ENCODE data around the gene GCLC. TPM values are rescaled to one million over a fixed set of nuclear protein-coding genes. Genes with fewer than 3 reads are reported as not detected.

Gene GCLC
- total RNA-seq, 1 donor from 2014 or later, result 31.6 TPM

DNA sequence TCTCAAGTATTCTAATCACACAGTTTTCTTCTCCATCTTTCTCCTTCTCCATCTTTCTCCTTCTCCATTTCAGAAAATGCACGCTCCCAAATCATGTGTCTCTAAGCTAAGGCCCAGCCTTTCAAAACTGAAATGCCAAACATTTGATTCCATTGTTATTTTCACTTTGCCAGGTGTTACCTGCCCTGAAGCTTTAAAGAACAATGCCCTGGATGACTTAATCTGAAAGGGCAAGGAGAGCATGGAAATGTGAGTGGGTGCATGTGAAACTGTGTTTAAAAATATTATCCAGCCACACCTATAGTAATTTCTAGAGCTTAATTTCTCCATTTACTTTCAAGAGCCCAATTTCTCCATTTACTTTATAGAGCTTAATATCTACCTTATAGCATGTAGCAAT lies 42.4 kb upstream of the GCLC start:
- no peak for DNase-seq (ENCODE audit: low read depth)
- Mint-ChIP-seq H3K4me1 (ENCODE audit: low read depth, unreplicated experiment) (peaks cover 3% of the 10 kb centered on the region), H3K27ac (ENCODE audit: unreplicated experiment) (no peak overlapping the region), H3K9me3 (ENCODE audit: unreplicated experiment) (no peaks in the 10 kb centered on the region), H3K27me3 (ENCODE audit: low read depth, unreplicated experiment) (peaks cover 2% of the 10 kb centered on the region), H3K4me3 (ENCODE audit: unreplicated experiment) (no peak overlapping the region), H3K36me3 (ENCODE audit: low read depth, unreplicated experiment) (no peaks in the 10 kb centered on the region)
- H2AFZ ChIP-seq (ENCODE audit: low read depth, low read length), result no peak overlapping the region
- H3K79me2 ChIP-seq (ENCODE audit: insufficient read depth, low read length), result no peaks in the 10 kb centered on the region
- H3K36me3 ChIP-seq (ENCODE audit: insufficient read depth, low read length), result no peaks in the 10 kb centered on the region
- no peak overlapping the region for H3K9ac ChIP-seq (ENCODE audit: low read length)
- H3K4me2 ChIP-seq (ENCODE audit: low read length), result no peak overlapping the region
- no peaks in the 10 kb centered on the region for H3K9me3 ChIP-seq (ENCODE audit: insufficient read depth, low read depth, low read length)
- H3K27ac ChIP-seq (ENCODE audit: low read depth, low read length), result no peak overlapping the region
- no peaks in the 10 kb centered on the region for H3K4me1 ChIP-seq (ENCODE audit: insufficient read depth, low read length)
- TF ChIP-seq EZH2 (IDR thresholded peaks at IDR 0.05; ENCODE audit: insufficient read depth, low read length), result no peak
- TF ChIP-seq, protein P1, sequence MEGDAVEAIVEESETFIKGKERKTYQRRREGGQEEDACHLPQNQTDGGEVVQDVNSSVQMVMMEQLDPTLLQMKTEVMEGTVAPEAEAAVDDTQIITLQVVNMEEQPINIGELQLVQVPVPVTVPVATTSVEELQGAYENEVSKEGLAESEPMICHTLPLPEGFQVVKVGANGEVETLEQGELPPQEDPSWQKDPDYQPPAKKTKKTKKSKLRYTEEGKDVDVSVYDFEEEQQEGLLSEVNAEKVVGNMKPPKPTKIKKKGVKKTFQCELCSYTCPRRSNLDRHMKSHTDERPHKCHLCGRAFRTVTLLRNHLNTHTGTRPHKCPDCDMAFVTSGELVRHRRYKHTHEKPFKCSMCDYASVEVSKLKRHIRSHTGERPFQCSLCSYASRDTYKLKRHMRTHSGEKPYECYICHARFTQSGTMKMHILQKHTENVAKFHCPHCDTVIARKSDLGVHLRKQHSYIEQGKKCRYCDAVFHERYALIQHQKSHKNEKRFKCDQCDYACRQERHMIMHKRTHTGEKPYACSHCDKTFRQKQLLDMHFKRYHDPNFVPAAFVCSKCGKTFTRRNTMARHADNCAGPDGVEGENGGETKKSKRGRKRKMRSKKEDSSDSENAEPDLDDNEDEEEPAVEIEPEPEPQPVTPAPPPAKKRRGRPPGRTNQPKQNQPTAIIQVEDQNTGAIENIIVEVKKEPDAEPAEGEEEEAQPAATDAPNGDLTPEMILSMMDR (IDR thresholded peaks at IDR 0.05; ENCODE audit: insufficient read depth, low read depth, low read length), result no peak
- no peak overlapping the region for H3K4me3 ChIP-seq (ENCODE audit: insufficient read depth, low read depth, low read length)
- no peaks in the 10 kb centered on the region for H4K20me1 ChIP-seq (ENCODE audit: insufficient read depth, low read length)
- H3K27me3 ChIP-seq (ENCODE audit: insufficient read depth, low read length), result no peaks in the 10 kb centered on the region
- FAIRE-seq, result no peak

DNA sequence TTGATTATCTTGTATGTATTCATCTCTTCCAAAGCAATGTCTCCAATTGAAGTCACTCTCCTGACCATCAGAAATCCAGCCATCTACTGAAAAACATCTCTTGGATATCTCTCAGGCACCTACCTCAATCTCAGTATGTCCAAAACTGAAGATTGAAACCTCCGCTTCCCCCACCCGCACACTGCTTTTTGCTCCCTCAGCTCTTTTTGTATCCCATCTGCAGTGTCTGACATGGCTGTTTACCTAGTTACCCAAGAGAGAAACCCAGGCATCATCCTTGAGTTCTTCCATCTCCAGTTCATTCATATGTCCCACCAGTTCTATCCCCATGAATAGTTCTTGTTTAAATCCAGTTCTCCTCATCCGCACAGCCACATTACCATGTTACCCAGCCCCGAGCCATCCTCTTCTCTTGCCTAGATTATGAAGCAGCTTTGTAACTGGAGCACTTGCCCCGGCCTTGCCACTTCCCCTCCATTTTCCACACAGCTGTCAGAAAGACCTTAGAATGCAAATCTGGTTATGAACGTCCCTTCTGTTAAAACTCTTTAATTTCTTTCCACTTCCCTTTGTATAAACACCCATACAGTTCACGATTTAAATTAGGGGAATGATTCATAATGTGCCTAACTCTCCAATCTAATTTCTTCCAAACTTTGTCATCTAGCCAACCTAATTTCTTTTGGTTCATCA lies 40.5 kb upstream of the GCLC start:
- Mint-ChIP-seq H3K27ac (ENCODE audit: unreplicated experiment) (no peak overlapping the region), H3K4me3 (ENCODE audit: unreplicated experiment) (no peak overlapping the region), H3K9me3 (ENCODE audit: unreplicated experiment) (no peaks in the 10 kb centered on the region), H3K27me3 (ENCODE audit: low read depth, unreplicated experiment) (peaks cover 2% of the 10 kb centered on the region), H3K4me1 (ENCODE audit: low read depth, unreplicated experiment) (no peaks in the 10 kb centered on the region), H3K36me3 (ENCODE audit: low read depth, unreplicated experiment) (no peaks in the 10 kb centered on the region)
- no peak overlapping the region for H2AFZ ChIP-seq (ENCODE audit: low read depth, low read length)
- H3K9ac ChIP-seq (ENCODE audit: low read length), result no peak overlapping the region
- H3K9me3 ChIP-seq (ENCODE audit: insufficient read depth, low read depth, low read length), result no peaks in the 10 kb centered on the region
- H3K27me3 ChIP-seq (ENCODE audit: insufficient read depth, low read length), result no peaks in the 10 kb centered on the region
- H3K4me3 ChIP-seq (ENCODE audit: insufficient read depth, low read depth, low read length), result no peak overlapping the region
- DNase-seq (ENCODE audit: low read depth), result no peak
- no peak for FAIRE-seq
- no peaks in the 10 kb centered on the region for H4K20me1 ChIP-seq (ENCODE audit: insufficient read depth, low read length)
- H3K79me2 ChIP-seq (ENCODE audit: insufficient read depth, low read length), result no peaks in the 10 kb centered on the region
- no peak overlapping the region for H3K27ac ChIP-seq (ENCODE audit: low read depth, low read length)
- no peaks in the 10 kb centered on the region for H3K36me3 ChIP-seq (ENCODE audit: insufficient read depth, low read length)
- no peak overlapping the region for H3K4me2 ChIP-seq (ENCODE audit: low read length)
- TF ChIP-seq, protein P1 (IDR thresholded peaks at IDR 0.05; ENCODE audit: insufficient read depth, low read depth, low read length), result no peak
- TF ChIP-seq EZH2 (IDR thresholded peaks at IDR 0.05; ENCODE audit: insufficient read depth, low read length), result no peak
- peaks cover 4% of the 10 kb centered on the region for H3K4me1 ChIP-seq (ENCODE audit: insufficient read depth, low read length)

DNA sequence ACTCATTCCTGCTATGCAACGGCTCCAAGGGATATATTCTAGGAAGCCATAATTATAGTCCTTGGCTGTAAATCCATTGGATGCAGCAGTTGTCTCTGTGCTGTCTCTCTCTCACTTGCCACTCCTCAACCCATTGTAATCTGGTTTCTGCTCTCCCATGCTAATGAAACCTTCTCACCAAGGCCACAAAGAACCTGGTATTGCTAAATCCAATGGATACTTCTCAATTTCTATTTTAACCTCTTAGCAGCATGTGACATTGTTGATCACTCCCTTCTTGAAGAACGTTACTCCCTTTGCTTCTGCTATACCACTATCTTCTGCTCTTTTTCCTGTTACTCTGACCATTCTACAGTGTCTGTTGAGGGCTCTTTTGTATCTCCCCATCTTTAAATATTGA lies 39.8 kb upstream of the GCLC start:
- TF ChIP-seq, protein P1 (IDR thresholded peaks at IDR 0.05; ENCODE audit: insufficient read depth, low read depth, low read length), result no peak
- no peak for TF ChIP-seq EZH2 (IDR thresholded peaks at IDR 0.05; ENCODE audit: insufficient read depth, low read length)
- H3K9me3 ChIP-seq (ENCODE audit: insufficient read depth, low read depth, low read length), result no peaks in the 10 kb centered on the region
- H3K4me2 ChIP-seq (ENCODE audit: low read length), result no peak overlapping the region
- Mint-ChIP-seq H3K4me3 (ENCODE audit: unreplicated experiment) (no peak overlapping the region), H3K36me3 (ENCODE audit: low read depth, unreplicated experiment) (no peaks in the 10 kb centered on the region), H3K9me3 (ENCODE audit: unreplicated experiment) (no peaks in the 10 kb centered on the region), H3K27me3 (ENCODE audit: low read depth, unreplicated experiment) (peaks cover 2% of the 10 kb centered on the region), H3K4me1 (ENCODE audit: low read depth, unreplicated experiment) (no peaks in the 10 kb centered on the region), H3K27ac (ENCODE audit: unreplicated experiment) (no peak overlapping the region)
- DNase-seq (ENCODE audit: low read depth) (no peak), FAIRE-seq (no peak)
- H3K4me1 ChIP-seq (ENCODE audit: insufficient read depth, low read length), result peaks cover 4% of the 10 kb centered on the region
- no peak overlapping the region for H3K4me3 ChIP-seq (ENCODE audit: insufficient read depth, low read depth, low read length)
- no peaks in the 10 kb centered on the region for H3K79me2 ChIP-seq (ENCODE audit: insufficient read depth, low read length)
- no peaks in the 10 kb centered on the region for H3K27me3 ChIP-seq (ENCODE audit: insufficient read depth, low read length)
- H2AFZ ChIP-seq (ENCODE audit: low read depth, low read length), result no peak overlapping the region
- H3K9ac ChIP-seq (ENCODE audit: low read length), result no peak overlapping the region
- H3K36me3 ChIP-seq (ENCODE audit: insufficient read depth, low read length), result no peaks in the 10 kb centered on the region
- H4K20me1 ChIP-seq (ENCODE audit: insufficient read depth, low read length), result no peaks in the 10 kb centered on the region
- no peak overlapping the region for H3K27ac ChIP-seq (ENCODE audit: low read depth, low read length)
